HFF-Myc (cell line): ENCODE measurements around the gene CTNNA3.
"Not testable (repeated sequence)": the region's sequence is repeated elsewhere in the genome, so short reads cannot be mapped to it uniquely, and the experiment has no call there.

Source experiments
- DNase-seq: peaks from one replicate; pipeline ENCODE4 v3.0.0-alpha.2; 2011; ENCODE audit warnings: low read depth; ENCODE audit errors: extremely low read depth
- H3K4me3 ChIP-seq: replicated peaks from 2 replicates; pipeline ENCODE4 v1.5.1; 2011; ENCODE audit warnings: low read depth, mild to moderate bottlenecking, control low read depth, low read length
- TF ChIP-seq, protein P1 (sequence below): IDR thresholded peaks from 2 replicates; pipeline ENCODE4 v1.5.1; 2012; ENCODE audit warnings: mild to moderate bottlenecking, low read depth, low read length, control low read depth; ENCODE audit errors: missing control alignments

The CTNNA3 gene

DNA sequence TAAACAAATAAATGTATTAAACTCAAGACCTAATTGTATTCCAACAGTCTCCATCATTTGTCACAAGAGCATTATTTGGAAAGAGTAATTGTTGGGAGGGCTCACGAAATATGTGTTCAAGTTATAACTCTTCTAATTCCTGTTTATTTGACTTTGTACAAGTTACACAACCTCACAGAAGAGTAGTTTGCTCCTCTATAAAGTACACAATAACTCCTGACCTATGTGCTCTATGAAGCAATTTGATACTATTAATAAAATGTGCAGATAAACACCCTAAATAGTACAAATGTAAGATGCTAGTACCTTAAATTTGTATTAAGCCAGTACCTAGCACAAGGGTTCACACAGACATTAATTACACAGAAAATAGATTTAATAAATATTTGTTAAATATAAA, 484.3 kb downstream of the CTNNA3 start:
- no peak for DNase-seq
- H3K4me3 ChIP-seq, result no peak overlapping the region
- TF ChIP-seq, protein P1, sequence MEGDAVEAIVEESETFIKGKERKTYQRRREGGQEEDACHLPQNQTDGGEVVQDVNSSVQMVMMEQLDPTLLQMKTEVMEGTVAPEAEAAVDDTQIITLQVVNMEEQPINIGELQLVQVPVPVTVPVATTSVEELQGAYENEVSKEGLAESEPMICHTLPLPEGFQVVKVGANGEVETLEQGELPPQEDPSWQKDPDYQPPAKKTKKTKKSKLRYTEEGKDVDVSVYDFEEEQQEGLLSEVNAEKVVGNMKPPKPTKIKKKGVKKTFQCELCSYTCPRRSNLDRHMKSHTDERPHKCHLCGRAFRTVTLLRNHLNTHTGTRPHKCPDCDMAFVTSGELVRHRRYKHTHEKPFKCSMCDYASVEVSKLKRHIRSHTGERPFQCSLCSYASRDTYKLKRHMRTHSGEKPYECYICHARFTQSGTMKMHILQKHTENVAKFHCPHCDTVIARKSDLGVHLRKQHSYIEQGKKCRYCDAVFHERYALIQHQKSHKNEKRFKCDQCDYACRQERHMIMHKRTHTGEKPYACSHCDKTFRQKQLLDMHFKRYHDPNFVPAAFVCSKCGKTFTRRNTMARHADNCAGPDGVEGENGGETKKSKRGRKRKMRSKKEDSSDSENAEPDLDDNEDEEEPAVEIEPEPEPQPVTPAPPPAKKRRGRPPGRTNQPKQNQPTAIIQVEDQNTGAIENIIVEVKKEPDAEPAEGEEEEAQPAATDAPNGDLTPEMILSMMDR, result no peak

DNA sequence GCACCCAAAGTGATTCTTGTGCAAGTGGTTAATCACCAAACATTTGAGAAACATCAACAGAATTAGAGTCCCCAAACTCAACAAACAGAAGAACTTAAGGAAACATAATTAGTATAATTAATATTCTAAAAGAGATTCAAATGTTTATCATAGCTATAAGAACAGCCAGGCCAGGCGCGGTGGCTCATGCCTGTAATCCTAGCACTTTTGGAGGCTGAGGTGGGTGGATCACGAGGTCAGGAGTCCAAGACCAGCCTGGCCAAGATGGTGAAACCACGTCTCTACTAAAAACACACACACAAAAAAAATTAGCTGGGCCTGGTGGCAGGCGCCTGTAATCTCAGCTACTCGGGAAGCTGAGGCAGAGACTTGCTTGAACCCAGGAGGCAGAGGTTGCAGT, 488.1 kb downstream of the CTNNA3 start:
- DNase-seq, H3K4me3 ChIP-seq: not testable (repeated sequence)

DNA sequence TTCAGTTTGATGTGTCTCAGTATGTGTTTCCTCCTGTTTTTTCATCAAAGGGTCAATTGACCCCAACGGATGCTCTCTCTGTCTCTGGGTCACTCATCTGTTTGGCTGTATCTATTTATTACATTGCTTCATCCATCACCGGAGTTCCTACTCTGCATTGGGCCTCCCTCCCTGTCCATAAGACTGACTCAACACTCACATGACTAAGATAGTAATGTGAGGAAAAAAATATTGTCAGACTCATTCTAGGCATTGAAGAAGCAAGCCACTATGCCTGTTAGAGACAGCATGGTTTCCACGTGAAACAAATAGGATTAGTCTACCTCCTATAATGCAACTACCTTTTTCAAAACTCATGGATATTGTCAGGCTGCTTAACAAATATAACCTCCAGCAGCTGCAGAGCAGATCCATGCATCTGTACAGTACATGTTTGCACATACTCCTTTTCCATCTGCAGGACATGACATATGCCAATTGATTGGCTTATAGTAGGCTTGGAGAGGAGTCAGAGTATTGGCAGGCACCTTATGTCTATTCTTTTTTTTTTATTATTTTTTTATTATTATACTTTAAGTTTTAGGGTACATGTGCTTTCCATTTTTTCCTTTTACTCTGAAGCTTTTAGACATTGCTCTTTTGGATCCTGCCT, 495.0 kb downstream of the CTNNA3 start:
- DNase-seq, result no peak
- TF ChIP-seq, protein P1, result no peak

DNA sequence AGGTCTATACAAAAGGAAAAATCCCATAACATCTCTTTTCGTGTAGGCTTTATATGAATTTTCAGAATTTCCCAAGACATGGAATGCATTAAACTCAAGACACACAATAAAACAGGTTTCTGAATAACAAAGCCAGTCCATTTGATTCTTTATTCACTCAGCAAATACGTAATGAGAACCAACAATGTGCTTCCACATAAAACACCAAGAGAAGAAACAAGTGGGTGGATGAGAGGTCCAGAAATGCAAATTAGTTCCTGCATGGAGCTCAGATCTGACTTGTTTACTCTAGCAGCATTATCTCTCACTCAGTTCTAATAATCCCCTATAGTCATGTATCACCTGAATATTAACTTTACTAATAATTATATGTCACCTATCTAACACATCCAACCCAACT, 520.6 kb downstream of the CTNNA3 start:
- TF ChIP-seq, protein P1, result no peak
- DNase-seq, result no peak
- H3K4me3 ChIP-seq, result no peak overlapping the region

More for the DNA sequence above, 495.0 kb downstream of the CTNNA3 start:
- no peak overlapping the region for H3K4me3 ChIP-seq

DNA sequence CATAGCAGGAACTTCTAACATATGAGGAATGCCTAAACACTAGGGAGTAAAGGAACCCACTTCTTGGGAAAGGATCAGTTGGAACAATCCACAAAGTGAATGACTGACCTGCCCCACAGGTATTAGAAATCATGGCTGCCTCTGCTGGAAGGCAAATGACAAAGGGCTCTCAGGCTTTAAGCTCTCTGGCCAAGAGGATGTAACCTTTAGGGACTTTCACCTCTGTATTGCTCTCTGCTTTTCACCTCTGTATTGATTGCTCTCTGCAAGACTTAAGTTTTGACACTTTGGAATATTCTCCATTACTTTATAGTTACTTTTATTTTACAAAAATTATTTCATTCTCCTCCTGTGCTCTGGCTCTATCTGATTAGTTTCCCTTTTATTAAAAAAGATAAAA, 522.2 kb downstream of the CTNNA3 start:
- no peak overlapping the region for H3K4me3 ChIP-seq
- TF ChIP-seq, protein P1, result no peak
- no peak for DNase-seq

DNA sequence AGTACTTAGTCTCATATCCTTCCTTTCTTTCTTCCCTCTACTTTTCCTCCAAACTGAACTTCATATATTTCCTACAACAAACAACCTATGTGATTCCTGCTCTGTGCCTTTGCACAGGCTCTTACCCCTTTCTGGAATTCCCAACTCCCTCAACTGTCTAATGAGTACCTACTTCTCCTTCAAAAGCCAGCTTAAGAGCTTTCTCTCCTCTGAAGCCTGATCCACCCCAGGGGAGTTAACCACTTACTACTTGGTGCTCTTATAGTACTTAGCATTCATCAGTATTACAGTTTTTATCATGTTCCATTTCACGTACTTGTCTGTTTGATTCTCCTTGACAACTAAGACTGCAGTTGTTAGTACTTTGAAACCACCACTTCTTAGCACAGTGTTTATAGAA, 524.0 kb downstream of the CTNNA3 start:
- TF ChIP-seq, protein P1, result no peak
- no peak for DNase-seq
- H3K4me3 ChIP-seq, result no peak overlapping the region

DNA sequence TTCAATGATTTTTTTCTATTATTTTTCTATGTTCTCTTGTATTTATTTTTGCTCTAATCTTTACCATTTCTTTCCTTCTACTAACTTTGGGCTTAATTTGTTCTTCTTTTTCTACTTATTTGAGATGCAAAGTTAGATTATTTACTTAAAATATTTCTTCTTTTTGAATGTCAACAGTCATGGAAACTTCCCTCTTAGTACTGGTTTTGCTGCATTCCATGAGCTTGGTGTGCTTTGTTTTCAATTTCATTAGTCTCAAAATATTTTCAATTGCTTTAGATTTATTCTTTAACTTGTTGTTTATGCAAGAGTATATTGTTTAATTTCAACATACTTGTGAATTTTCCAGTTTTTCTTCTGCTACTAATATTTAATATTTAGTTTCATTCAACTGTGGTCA, 539.8 kb downstream of the CTNNA3 start:
- TF ChIP-seq, protein P1, result no peak
- H3K4me3 ChIP-seq, result no peak overlapping the region
- DNase-seq, result no peak
